Right lobe of liver (tissue), 4 donors: Measurements from ENCODE around the gene ETHE1.

Source experiments
- CTCF ChIP-seq, 4 donors: fragments of 200-600 bp in 3 of 4; fragments of 450-650 bp in 1 of 4; IDR thresholded peaks; one replicate each; pipeline versions ENCODE4 v1.5.1 to v1.8.0; 2016 to 2022; ENCODE audit warnings: antibody characterized with exemption in 4 of 4, mild to moderate bottlenecking in 2 of 4
- POLR2A ChIP-seq: fragments of 450-650 bp; IDR thresholded peaks from one replicate; pipeline ENCODE4 v1.6.1; 2017; ENCODE audit warnings: antibody characterized with exemption, mild to moderate bottlenecking
- donor health status: DM: no; HTN: no; CAD: no.
- donor health status: DM: no; HTN: no; CAD: no.
- donor health status: DM: no; HTN: yes; CAD: no.

DNA sequence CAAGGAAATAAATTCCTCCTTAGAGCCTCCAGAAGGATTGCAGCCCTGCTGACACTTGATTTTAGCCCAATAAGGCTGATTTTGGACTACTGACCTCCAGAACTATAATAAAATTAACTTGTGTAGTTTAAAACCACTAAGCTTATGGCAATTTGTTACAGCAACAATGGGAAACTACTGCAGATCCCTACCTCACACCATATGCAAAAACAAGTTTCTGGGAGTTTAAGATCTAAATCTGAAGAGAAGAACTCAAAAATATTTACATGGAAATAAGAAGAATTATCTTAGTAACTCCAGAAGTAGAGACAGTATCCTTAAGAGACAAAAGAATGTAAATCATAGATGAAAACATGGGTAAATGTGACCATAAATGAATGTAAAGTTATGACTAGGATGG is 11.9 kb upstream of the ETHE1 start:
- TF ChIP-seq CTCF (IDR thresholded peaks at IDR 0.05) (no peak), POLR2A (no peak)
